ENCODE measurements around the gene C6orf141. TPM values are rescaled to one million over a fixed set of nuclear protein-coding genes. Genes with fewer than 3 reads are reported as not detected.
A peak's percentile ranks its signal among the peaks of the same experiment; 100 is the strongest.

Gene C6orf141
- total and polyA plus RNA-seq, 2 of the 8 experiments (the other 6 are each of a cell fraction or from before 2014, with no cell fraction given): 7.6 to 16.1 TPM

GRCh38 chr6:49531774-49532569 is 18.5 kb upstream of the C6orf141 start (continued):
- TF ChIP-seq RAD21 (IDR thresholded peaks at IDR 0.05 in 1 of 2, conservative IDR thresholded peaks at IDR 0.05 in 1 of 2; ENCODE audit: low read depth in 2 of 2, low read length in 2 of 2) (peak in 1 of 2 experiments; percentile 71), GABPA (IDR thresholded peaks at IDR 0.05; ENCODE audit: borderline replicate concordance, insufficient read depth, low read length) (no peak), CTCF (IDR thresholded peaks at IDR 0.05; ENCODE audit: control extremely low read depth in 1 of 3, insufficient read depth in 1 of 3, low read depth in 1 of 3, low read length in 3 of 3) (peak in 2 of 3 experiments; percentile 65 to 94; a peak in 2 of 4 replicates), RFX5 (IDR thresholded peaks at IDR 0.05; ENCODE audit: borderline replicate concordance, low read depth, low read length) (no peak)
